Erythroblast (primary cell): ENCODE data around the gene CBFA2T2.

Source experiments
- GATA1 ChIP-seq: IDR thresholded peaks from 2 replicates; pipeline ENCODE4 v1.6.1; 2011; ENCODE audit warnings: low read depth, mild to moderate bottlenecking, control low read depth, low read length, moderate library complexity
- POLR2A ChIP-seq: IDR thresholded peaks from 2 replicates; pipeline ENCODE4 v1.6.1; 2011; ENCODE audit warnings: mild to moderate bottlenecking, low read length

GRCh38 chr20:33553516-33553915 is 63.6 kb downstream of the CBFA2T2 start:
- no peak for TF ChIP-seq POLR2A
- TF ChIP-seq GATA1: no peak
